HG02870 (cell line): ENCODE data around the gene TRIM36.

Experiments
- ATAC-seq: cut with Tn5 transposase; IDR thresholded peaks from one replicate; pipeline ENCODE4 v1.9.1; 2021; ENCODE audit warnings: mild to moderate bottlenecking, moderate library complexity; ENCODE audit not compliant: unreplicated experiment

Gene TRIM36

GRCh38 chr5:115166744-115167393 is 2.8 kb downstream of the TRIM36 start:
- no peak for ATAC-seq

- no peak for ATAC-seq
Observed at GRCh38 chr5:115165790-115166189, 3.9 kb downstream of the TRIM36 start.

- ATAC-seq = no peak
Observed at GRCh38 chr5:115160975-115161475, 8.7 kb downstream of the TRIM36 start.

- no peak for ATAC-seq
Observed at GRCh38 chr5:115151208-115151805, 18.4 kb downstream of the TRIM36 start.

- no peak for ATAC-seq
Observed at GRCh38 chr5:115150512-115150911, 19.2 kb downstream of the TRIM36 start.

GRCh38 chr5:115147052-115147451 is 22.7 kb downstream of the TRIM36 start:
- no peak for ATAC-seq

GRCh38 chr5:115136294-115136693 is 33.4 kb downstream of the TRIM36 start:
- no peak for ATAC-seq

GRCh38 chr5:115132465-115132864 is 37.2 kb downstream of the TRIM36 start:
- no peak for ATAC-seq

GRCh38 chr5:115126303-115126702 is 43.4 kb downstream of the TRIM36 start:
- no peak for ATAC-seq

GRCh38 chr5:115124741-115125140 is 45.0 kb downstream of the TRIM36 start:
- no peak for ATAC-seq

- no peak for ATAC-seq
Observed at GRCh38 chr5:115116001-115116400, 53.7 kb downstream of the TRIM36 start.

GRCh38 chr5:115109840-115110239 is 59.9 kb downstream of the TRIM36 start:
- ATAC-seq = no peak

- ATAC-seq = no peak
Observed at GRCh38 chr5:115109356-115109755, 60.4 kb downstream of the TRIM36 start.

- no peak for ATAC-seq
Observed at GRCh38 chr5:115100319-115100955, 69.3 kb downstream of the TRIM36 start.

- peak; percentile 93 for ATAC-seq
Observed at GRCh38 chr5:115098041-115098702, 71.5 kb downstream of the TRIM36 start.

GRCh38 chr5:115097236-115097635 is 72.5 kb downstream of the TRIM36 start:
- no peak for ATAC-seq

- no peak for ATAC-seq
Observed at GRCh38 chr5:115096034-115096769, 73.5 kb downstream of the TRIM36 start.

- ATAC-seq = no peak
Observed at GRCh38 chr5:115087951-115088350, 81.8 kb downstream of the TRIM36 start.

GRCh38 chr5:115086473-115086872 is 83.2 kb downstream of the TRIM36 start:
- ATAC-seq = no peak

GRCh38 chr5:115084246-115084793 is 85.4 kb downstream of the TRIM36 start:
- no peak for ATAC-seq
